Activated CD4-positive, CD25-positive, alpha-beta regulatory T cell treated with anti-CD3 and anti-CD28 coated beads, Interleukin-2, amount 50 U/mL, for 16 hours (primary cell): ENCODE measurements around the gene CACNA1E.

Experiments used
- DNase-seq: peaks from one replicate; pipeline ENCODE4 v3.0.0-alpha.2; 2020; ENCODE audit warnings: low read depth, low spot score

The CACNA1E gene

GRCh38 chr1:181483285-181484195, at the start of gene CACNA1E:
Gene CACNA1E (plus strand): TSS chr1:181483517. CDS start chr1:181483745, 228 bp downstream.
- no peak for DNase-seq

- no peak for DNase-seq
These were observed 49.4 kb upstream of the CACNA1E start for GRCh38 chr1:181433931-181434330.

- DNase-seq, result no peak
These were observed 45.3 kb upstream of the CACNA1E start for GRCh38 chr1:181438013-181438412.

- no peak for DNase-seq
These were observed 42.8 kb upstream of the CACNA1E start for GRCh38 chr1:181440510-181440909.

GRCh38 chr1:181442181-181442525, 41.2 kb upstream of the CACNA1E start:
- no peak for DNase-seq

GRCh38 chr1:181443231-181443853, 40.0 kb upstream of the CACNA1E start:
- DNase-seq, result no peak

GRCh38 chr1:181445436-181445835, 37.9 kb upstream of the CACNA1E start:
- DNase-seq, result no peak

- no peak for DNase-seq
These were observed 34.9 kb upstream of the CACNA1E start for GRCh38 chr1:181448461-181448860.

- no peak for DNase-seq
These were observed 31.6 kb upstream of the CACNA1E start for GRCh38 chr1:181451661-181452230.

GRCh38 chr1:181452746-181453145, 30.6 kb upstream of the CACNA1E start:
- DNase-seq, result no peak

- no peak for DNase-seq
These were observed 29.6 kb upstream of the CACNA1E start for GRCh38 chr1:181453541-181454201.

GRCh38 chr1:181456551-181456950, 26.8 kb upstream of the CACNA1E start:
- DNase-seq, result no peak

- no peak for DNase-seq
These were observed 24.9 kb upstream of the CACNA1E start for GRCh38 chr1:181458419-181458818.

- no peak for DNase-seq
These were observed 24.2 kb upstream of the CACNA1E start for GRCh38 chr1:181459067-181459466.

- no peak for DNase-seq
These were observed 13.5 kb upstream of the CACNA1E start for GRCh38 chr1:181469829-181470228.

GRCh38 chr1:181475580-181475979, 7.7 kb upstream of the CACNA1E start:
- DNase-seq, result no peak

- DNase-seq, result no peak
These were observed 6.7 kb upstream of the CACNA1E start for GRCh38 chr1:181476581-181476980.

GRCh38 chr1:181478306-181478705, 5.0 kb upstream of the CACNA1E start:
- no peak for DNase-seq

GRCh38 chr1:181479137-181479745, 4.1 kb upstream of the CACNA1E start:
- no peak for DNase-seq

- DNase-seq, result no peak
These were observed 1.3 kb upstream of the CACNA1E start for GRCh38 chr1:181482001-181482430.

GRCh38 chr1:181482521-181483284, 614 bp upstream of the CACNA1E start:
- DNase-seq, result no peak
